ENCODE measurements around the gene AGGF1.
"Not testable (repeated sequence)": the region's sequence is repeated elsewhere in the genome, so short reads cannot be mapped to it uniquely, and the experiment has no call there.

Gene AGGF1

DNA sequence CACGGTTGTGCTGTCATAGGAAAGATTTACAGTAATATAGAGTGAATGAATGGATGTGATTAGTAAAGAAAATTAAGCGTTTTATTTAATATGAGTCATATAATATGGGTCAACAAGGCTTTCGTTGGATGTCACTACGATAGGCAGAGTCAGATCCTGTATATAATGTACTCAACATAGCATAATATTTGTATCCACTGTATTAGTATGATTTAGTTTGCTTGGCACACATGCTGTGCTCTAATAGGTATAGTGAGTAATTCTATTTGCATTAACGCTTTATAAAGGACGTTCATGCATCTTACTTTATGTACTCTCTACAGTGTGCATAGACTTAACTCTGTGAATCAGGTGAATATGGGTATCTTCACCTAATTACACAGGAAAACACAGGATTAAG lies 35.9 kb upstream of the AGGF1 start:
- in situ Hi-C loops (cut with HindIII; ENCODE audit: low sequenced_read_pairs), result no loop called here
- no peak overlapping the region for H3K4me3 ChIP-seq (ENCODE audit: low read depth, low read length)
- no peak for DNase-seq (ENCODE audit: low read depth, low spot score)
- TF ChIP-seq, protein P1, sequence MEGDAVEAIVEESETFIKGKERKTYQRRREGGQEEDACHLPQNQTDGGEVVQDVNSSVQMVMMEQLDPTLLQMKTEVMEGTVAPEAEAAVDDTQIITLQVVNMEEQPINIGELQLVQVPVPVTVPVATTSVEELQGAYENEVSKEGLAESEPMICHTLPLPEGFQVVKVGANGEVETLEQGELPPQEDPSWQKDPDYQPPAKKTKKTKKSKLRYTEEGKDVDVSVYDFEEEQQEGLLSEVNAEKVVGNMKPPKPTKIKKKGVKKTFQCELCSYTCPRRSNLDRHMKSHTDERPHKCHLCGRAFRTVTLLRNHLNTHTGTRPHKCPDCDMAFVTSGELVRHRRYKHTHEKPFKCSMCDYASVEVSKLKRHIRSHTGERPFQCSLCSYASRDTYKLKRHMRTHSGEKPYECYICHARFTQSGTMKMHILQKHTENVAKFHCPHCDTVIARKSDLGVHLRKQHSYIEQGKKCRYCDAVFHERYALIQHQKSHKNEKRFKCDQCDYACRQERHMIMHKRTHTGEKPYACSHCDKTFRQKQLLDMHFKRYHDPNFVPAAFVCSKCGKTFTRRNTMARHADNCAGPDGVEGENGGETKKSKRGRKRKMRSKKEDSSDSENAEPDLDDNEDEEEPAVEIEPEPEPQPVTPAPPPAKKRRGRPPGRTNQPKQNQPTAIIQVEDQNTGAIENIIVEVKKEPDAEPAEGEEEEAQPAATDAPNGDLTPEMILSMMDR (IDR thresholded peaks at IDR 0.05; ENCODE audit: low read depth, low read length), result no peak

DNA sequence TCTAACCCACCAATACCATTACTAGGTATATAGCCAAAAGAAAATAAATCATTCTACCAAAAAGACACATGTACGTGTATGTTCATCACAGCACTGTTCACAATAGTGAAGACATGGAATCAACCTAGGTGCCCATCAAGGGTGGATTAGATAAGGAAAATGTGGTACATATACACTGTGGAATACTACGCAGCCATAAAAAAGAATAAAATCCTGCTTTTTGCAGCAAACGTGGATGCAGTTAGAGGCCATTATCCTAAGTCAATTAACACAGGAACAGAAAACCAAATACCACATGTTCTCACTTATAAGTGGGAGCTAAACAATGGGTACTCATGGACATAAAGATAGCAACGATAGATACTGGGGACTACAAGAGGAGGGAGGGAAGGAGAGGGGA lies 32.0 kb upstream of the AGGF1 start:
- DNase-seq (ENCODE audit: low read depth, low spot score); in situ Hi-C loops (cut with HindIII; ENCODE audit: low sequenced_read_pairs); H3K4me3 ChIP-seq (ENCODE audit: low read depth, low read length): not testable (repeated sequence)

DNA sequence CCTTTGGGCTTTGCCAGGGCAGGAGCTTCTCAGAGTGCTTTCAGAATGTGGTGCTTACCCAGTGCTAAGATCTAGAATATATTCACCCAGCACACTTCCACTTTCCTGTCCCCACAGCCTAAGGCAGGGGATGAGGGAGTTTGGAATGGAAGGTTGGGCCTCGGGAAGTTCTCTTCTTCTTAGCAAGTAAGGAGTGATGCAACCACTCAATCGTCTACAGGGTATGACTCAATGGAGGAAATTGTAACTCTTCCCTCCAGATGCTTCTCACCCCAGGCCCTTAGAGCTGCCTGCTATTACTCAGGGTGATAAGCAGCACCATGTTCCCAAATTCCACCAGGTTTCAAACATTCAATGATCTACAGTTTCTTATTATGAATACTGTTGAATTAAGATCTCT lies 30.8 kb upstream of the AGGF1 start:
- peak; percentile 69 for DNase-seq (ENCODE audit: low read depth, low spot score)
- no peak overlapping the region for H3K4me3 ChIP-seq (ENCODE audit: low read depth, low read length)
- in situ Hi-C loops (cut with HindIII; ENCODE audit: low sequenced_read_pairs), result no loop called here
- TF ChIP-seq, protein P1 (IDR thresholded peaks at IDR 0.05; ENCODE audit: low read depth, low read length), result no peak

DNA sequence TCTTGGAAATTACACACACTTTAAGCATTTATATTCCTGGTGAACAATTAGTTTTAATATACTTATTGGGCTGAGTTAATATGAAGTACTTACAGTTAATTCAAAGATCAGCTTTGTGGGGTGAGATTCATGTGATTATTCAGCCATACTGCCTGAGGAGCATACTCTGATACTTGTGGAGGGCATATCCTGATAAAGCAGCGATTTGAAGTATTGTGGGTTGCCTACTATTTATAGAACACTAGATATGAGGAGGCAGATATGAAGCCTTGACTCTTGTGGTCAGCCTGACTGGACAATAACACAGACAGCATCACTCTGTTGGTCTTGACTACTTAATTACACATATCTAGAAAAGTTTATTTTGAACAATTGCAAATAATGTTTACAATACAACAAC lies 27.0 kb upstream of the AGGF1 start:
- H3K4me3 ChIP-seq (ENCODE audit: low read depth, low read length), result no peak overlapping the region
- DNase-seq (ENCODE audit: low read depth, low spot score), result no peak
- TF ChIP-seq, protein P1 (IDR thresholded peaks at IDR 0.05; ENCODE audit: low read depth, low read length), result no peak
- in situ Hi-C loops (cut with HindIII; ENCODE audit: low sequenced_read_pairs), result no loop called here

DNA sequence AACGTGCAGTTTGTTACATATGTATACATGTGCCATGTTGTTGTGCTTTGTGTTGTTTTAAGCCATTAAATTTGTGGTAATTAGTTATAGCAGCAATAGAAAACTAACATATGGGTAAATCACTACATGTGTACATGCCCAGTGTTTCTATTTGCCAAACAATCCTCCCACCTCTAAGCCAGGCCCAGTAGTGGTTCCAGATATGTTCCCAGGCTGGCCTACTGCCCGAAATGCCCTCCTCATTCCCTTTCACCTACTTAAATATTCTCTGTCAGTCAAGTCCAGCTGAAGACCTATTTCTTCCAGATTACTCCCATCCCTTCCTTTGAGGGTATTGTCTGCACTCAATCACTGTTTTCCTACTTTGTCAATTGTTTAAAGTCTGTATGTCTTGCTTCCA lies 24.1 kb upstream of the AGGF1 start:
- TF ChIP-seq, protein P1 (IDR thresholded peaks at IDR 0.05; ENCODE audit: low read depth, low read length), result no peak
- H3K4me3 ChIP-seq (ENCODE audit: low read depth, low read length), result no peak overlapping the region
- in situ Hi-C loops (cut with HindIII; ENCODE audit: low sequenced_read_pairs), result no loop called here
- DNase-seq (ENCODE audit: low read depth, low spot score), result no peak

DNA sequence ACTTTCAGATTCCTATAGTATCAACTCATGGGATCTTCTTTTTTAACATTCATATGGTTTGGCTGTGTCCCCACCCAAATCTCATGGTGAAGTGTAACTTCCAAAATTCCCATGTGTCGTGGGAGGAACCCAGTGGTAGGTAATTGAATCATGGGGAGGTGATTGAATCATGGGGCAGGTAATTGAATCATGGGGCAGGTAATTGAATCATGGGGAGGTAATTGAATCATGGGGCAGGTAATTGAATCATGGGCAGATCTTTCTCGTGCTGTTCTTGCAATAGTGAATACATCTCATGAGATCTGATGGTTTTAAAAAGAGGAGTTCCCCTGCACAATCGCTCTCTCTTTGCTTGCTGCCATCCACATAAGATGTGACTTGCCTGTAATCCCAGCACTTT lies 21.8 kb upstream of the AGGF1 start:
- in situ Hi-C loops (cut with HindIII; ENCODE audit: low sequenced_read_pairs), result no loop called here
- no peak overlapping the region for H3K4me3 ChIP-seq (ENCODE audit: low read depth, low read length)
- TF ChIP-seq, protein P1 (IDR thresholded peaks at IDR 0.05; ENCODE audit: low read depth, low read length), result no peak
- no peak for DNase-seq (ENCODE audit: low read depth, low spot score)

DNA sequence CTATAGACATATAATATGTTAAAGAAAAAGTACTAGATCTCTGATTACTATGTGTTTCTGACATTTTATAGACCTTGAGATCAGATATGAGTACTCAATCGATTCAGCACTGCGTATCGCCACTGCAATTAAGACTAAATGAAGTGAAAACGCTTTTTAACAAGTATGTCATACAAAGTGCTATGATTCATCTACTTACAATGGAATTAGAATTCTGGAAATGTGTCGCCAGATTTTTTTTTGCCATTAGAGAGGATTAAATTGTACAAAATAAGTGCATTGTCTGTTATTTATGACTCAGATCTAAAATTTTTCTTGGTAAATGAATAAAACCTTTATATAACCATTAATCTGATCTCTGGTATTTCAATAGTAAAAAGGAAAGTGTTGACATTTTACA lies 20.0 kb upstream of the AGGF1 start:
- H3K4me3 ChIP-seq (ENCODE audit: low read depth, low read length), result no peak overlapping the region
- DNase-seq (ENCODE audit: low read depth, low spot score), result no peak
- TF ChIP-seq, protein P1 (IDR thresholded peaks at IDR 0.05; ENCODE audit: low read depth, low read length), result no peak
- in situ Hi-C loops (cut with HindIII; ENCODE audit: low sequenced_read_pairs), result no loop called here
